A549 (cell line): ENCODE measurements around the gene OVOL2. TPM values are rescaled to one million over a fixed set of nuclear protein-coding genes. Genes with fewer than 3 reads are reported as not detected.

Experiments
- ATAC-seq, 2 experiments: fragments of 200-7000 bp in 1 of 2; fragments of >200 bp in 1 of 2; cut with Nextera tagmentation in 1 of 2; cut with Tn5 transposase in 1 of 2; 3 replicates each; pipeline versions ENCODE4 v1.8.0 to v1.9.1; 2018 to 2020; ENCODE audit warnings: mild to moderate bottlenecking in 1 of 2, moderate library complexity in 1 of 2
- CTCF ChIA-PET: fragments of 300-600 bp; sonication (Branson Sonifier 250); formaldehyde crosslinking; extraction: SDS; loops from one replicate; lab custom pipeline; 2021; ENCODE audit warnings: antibody characterized with exemption, inconsistent platforms; lab: Yijun Ruan, JAX
- POLR2A ChIA-PET: fragments of 350-600 bp; formaldehyde crosslinking; extraction: SDS; loops from one replicate; lab custom pipeline; 2021; ENCODE audit warnings: antibody characterized with exemption, inconsistent platforms; lab: Yijun Ruan, JAX
- DNase-seq, 2 experiments: peaks; one replicate each; pipeline versions ENCODE4 v3.0.0 to v3.0.0-alpha.2; 2011 to 2016; ENCODE audit warnings: low read depth in 1 of 2, low spot score in 1 of 2
- FAIRE-seq: peaks from 2 replicates; lab custom pipeline; 2011; peaks lifted over from hg19 to GRCh38; lab: Jason Lieb, UNC
- H3K27ac ChIP-seq, 2 experiments: fragments of >200 bp; sonication (Bioruptor Twin); formaldehyde crosslinking; 3 replicates each; pipeline ENCODE4 v1.5.1; 2016 to 2017
- H3K4me1 ChIP-seq: fragments of >200 bp; sonication (Bioruptor Twin); formaldehyde crosslinking; 3 replicates; pipeline ENCODE4 v1.6.1; 2016
- H3K4me2 ChIP-seq: fragments of >200 bp; sonication (Bioruptor Twin); formaldehyde crosslinking; 3 replicates; pipeline ENCODE4 v1.6.1; 2016
- H3K4me3 ChIP-seq: fragments of >200 bp; sonication (Bioruptor Twin); formaldehyde crosslinking; 3 replicates; pipeline ENCODE4 v1.5.1; 2016
- H3K9me3 ChIP-seq: fragments of >200 bp; sonication (Bioruptor Twin); formaldehyde crosslinking; 3 replicates; pipeline ENCODE4 v1.6.1; 2016
- BHLHE40 ChIP-seq: IDR thresholded peaks from 2 replicates; pipeline ENCODE4 v1.6.1; 2012; ENCODE audit warnings: low read depth, low read length, inconsistent platforms
- CHD2 ChIP-seq: fragments of 150-350 bp; IDR thresholded peaks from 2 replicates; pipeline ENCODE4 v1.6.1; 2014; ENCODE audit warnings: low read length; ENCODE audit not compliant: partially characterized antibody
- CHD4 ChIP-seq: fragments of 200-600 bp; sonication (generic); IDR thresholded peaks from 2 replicates; pipeline ENCODE4 v1.6.1; 2016; ENCODE audit warnings: antibody characterized with exemption, mild to moderate bottlenecking, borderline replicate concordance
- EHF ChIP-seq: fragments of 250-450 bp; sonication (Bioruptor Pico); IDR thresholded peaks from 2 replicates; pipeline ENCODE4 v1.5.0; 2020; ENCODE audit warnings: mild to moderate bottlenecking
- EHMT2 ChIP-seq: fragments of 200-600 bp; sonication (generic); IDR thresholded peaks from 2 replicates; pipeline ENCODE4 v1.6.1; 2016; ENCODE audit warnings: antibody characterized with exemption, low read depth, mild to moderate bottlenecking, moderate library complexity
- EP300 ChIP-seq, 2 experiments: fragments of >200 bp; sonication (Bioruptor Twin); formaldehyde crosslinking; IDR thresholded peaks; 2 replicates in 1 of 2; 3 replicates in 1 of 2; pipeline ENCODE4 v1.6.1; 2016 to 2017
- FOSB ChIP-seq: fragments of 250-450 bp; sonication (Bioruptor Pico); IDR thresholded peaks from 2 replicates; pipeline ENCODE4 v1.5.0; 2020; ENCODE audit warnings: mild to moderate bottlenecking, moderate library complexity
- HEYL ChIP-seq: fragments of 250-450 bp; sonication (Bioruptor Pico); IDR thresholded peaks from 2 replicates; pipeline ENCODE4 v1.8.0; 2021; ENCODE audit warnings: mild to moderate bottlenecking, moderate library complexity
- HOXA7 ChIP-seq: fragments of 250-450 bp; sonication (Bioruptor Pico); IDR thresholded peaks from 2 replicates; pipeline ENCODE4 v1.5.0; 2020; ENCODE audit warnings: mild to moderate bottlenecking, moderate library complexity
- HOXB13 ChIP-seq: fragments of 250-450 bp; sonication (Bioruptor Pico); IDR thresholded peaks from 2 replicates; pipeline ENCODE4 v1.5.0; 2020; ENCODE audit warnings: low read depth, mild to moderate bottlenecking, moderate library complexity
- JUN ChIP-seq, 2 experiments: fragments of >200 bp; sonication (Bioruptor Twin); formaldehyde crosslinking; IDR thresholded peaks; 2 replicates in 1 of 2; 3 replicates in 1 of 2; pipeline ENCODE4 v1.6.1; 2016 to 2017
- MAFK ChIP-seq: fragments of 450-650 bp; IDR thresholded peaks from 2 replicates; pipeline ENCODE4 v1.6.1; 2014; ENCODE audit not compliant: partially characterized antibody
- NFE2L2 ChIP-seq: fragments of 150-350 bp; conservative IDR thresholded peaks from 2 replicates; pipeline ENCODE4 v1.6.1; 2014; ENCODE audit warnings: low read length
- NR3C1 ChIP-seq: fragments of >200 bp; sonication (Bioruptor Twin); formaldehyde crosslinking; IDR thresholded peaks from 3 replicates; pipeline ENCODE4 v1.6.1; 2017
- POLR2A ChIP-seq: IDR thresholded peaks from 2 replicates; pipeline ENCODE4 v1.6.1; 2012; ENCODE audit warnings: mild to moderate bottlenecking, low read length
- POLR2AphosphoS2 ChIP-seq: conservative IDR thresholded peaks from 2 replicates; pipeline ENCODE4 v1.6.1; 2012; ENCODE audit warnings: low read length, improper control_type of control experiment, inconsistent platforms
- RAD21 ChIP-seq, 2 experiments: fragments of >200 bp in 1 of 2; sonication (Bioruptor Twin) in 1 of 2; formaldehyde crosslinking in 1 of 2; IDR thresholded peaks in 1 of 2; conservative IDR thresholded peaks in 1 of 2; 2 replicates in 1 of 2; 3 replicates in 1 of 2; pipeline ENCODE4 v1.6.1; 2012 to 2018; ENCODE audit warnings: inconsistent platforms in 1 of 2
- RNF2 ChIP-seq: fragments of 200-600 bp; sonication (generic); IDR thresholded peaks from 2 replicates; pipeline ENCODE4 v1.6.1; 2016; ENCODE audit warnings: low read depth, mild to moderate bottlenecking, antibody characterized with exemption, moderate library complexity, borderline replicate concordance
- SMC3 ChIP-seq: fragments of >200 bp; sonication (Bioruptor Twin); formaldehyde crosslinking; IDR thresholded peaks from 3 replicates; pipeline ENCODE4 v1.6.1; 2018; ENCODE audit warnings: inconsistent platforms
- SREBF2 ChIP-seq: fragments of 450-650 bp; IDR thresholded peaks from 2 replicates; pipeline ENCODE4 v1.6.1; 2014; ENCODE audit warnings: mild to moderate bottlenecking, moderate library complexity
- TFCP2L1 ChIP-seq: fragments of 250-450 bp; sonication (Bioruptor Pico); IDR thresholded peaks from 2 replicates; pipeline ENCODE4 v1.5.0; 2021; ENCODE audit warnings: mild to moderate bottlenecking
- ZFP36 ChIP-seq: fragments of 450-650 bp; IDR thresholded peaks from 2 replicates; pipeline ENCODE4 v1.6.1; 2014; ENCODE audit warnings: borderline replicate concordance; ENCODE audit not compliant: partially characterized antibody
- WGBS: methylation state at CpG from one replicate; pipeline ENCODE4 v1.1.6; 2017; ENCODE audit errors: missing lambda C conversion rate; 5-methylcytosine and 5-hydroxymethylcytosine counted together
- polyA plus RNA-seq, 4 experiments: library from polyadenylated mRNA; depleted of rRNA in 3 of 4; stranded (reverse); fragments of >200 nt; fragmentation: RNase III in 1 of 4; extraction: RNeasy Plus Mini Kit Qiagen cat#74134 plus additional on column Dnase treatment in 1 of 4; gene quantifications; 2 replicates in 3 of 4; 3 replicates in 1 of 4; pipeline ENCODE4 v1.2.3, GENCODE V29; 2011 to 2017
- TF ChIP-seq, protein P1 (sequence below): fragments of >200 bp; sonication (Bioruptor Twin); formaldehyde crosslinking; IDR thresholded peaks from 3 replicates; pipeline ENCODE4 v1.5.1; 2016
- TF ChIP-seq, protein P2 (sequence below): fragments of 250-450 bp; sonication (Bioruptor Pico); IDR thresholded peaks from 2 replicates; pipeline ENCODE4 v1.5.0; 2020; ENCODE audit warnings: low read depth, mild to moderate bottlenecking, moderate library complexity
- TF ChIP-seq, protein P3 (sequence below): fragments of >200 bp; sonication (Bioruptor Twin); formaldehyde crosslinking; IDR thresholded peaks from 2 replicates; pipeline ENCODE4 v1.6.1; 2016
- TF ChIP-seq, protein P4 (sequence below): IDR thresholded peaks from 2 replicates; pipeline ENCODE4 v1.6.1; 2012; ENCODE audit warnings: low read depth, borderline replicate concordance
- TF ChIP-seq, protein P5 (sequence below): fragments of 250-450 bp; sonication (Bioruptor Pico); IDR thresholded peaks from 2 replicates; pipeline ENCODE4 v1.5.0; 2021; ENCODE audit warnings: mild to moderate bottlenecking, moderate library complexity, borderline replicate concordance

The OVOL2 gene
- polyA plus RNA-seq, 2 of the 4 experiments (the other 2 are of a cell fraction), result not detected

DNA sequence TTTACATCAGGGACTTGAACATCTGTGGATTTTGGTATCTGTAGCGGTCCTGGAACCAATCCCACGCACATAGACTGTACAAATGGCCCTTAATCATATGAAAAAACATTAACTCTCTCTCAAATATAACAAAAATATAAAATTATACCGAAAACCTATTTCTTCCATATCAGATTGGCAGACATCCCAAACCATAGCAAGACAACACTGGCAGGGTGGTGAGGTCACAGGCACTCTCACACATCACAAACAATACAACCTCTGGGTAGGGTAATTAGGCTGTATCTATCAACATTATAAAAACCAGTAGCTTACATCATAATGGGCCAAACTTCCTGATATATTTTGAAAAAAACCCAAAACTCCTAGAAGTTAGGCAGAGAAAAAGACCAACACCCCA lies 40.9 kb downstream of the OVOL2 start:
- H3K27ac ChIP-seq, result no peak overlapping the region
- ATAC-seq (no peak), FAIRE-seq (no peak), DNase-seq (no peak)
- TF ChIP-seq POLR2A (no peak), SMC3 (no peak), RAD21 (conservative IDR thresholded peaks at IDR 0.05 in 1 of 2, IDR thresholded peaks at IDR 0.05 in 1 of 2) (no peak), HEYL (no peak)
- TF ChIP-seq, protein P1, sequence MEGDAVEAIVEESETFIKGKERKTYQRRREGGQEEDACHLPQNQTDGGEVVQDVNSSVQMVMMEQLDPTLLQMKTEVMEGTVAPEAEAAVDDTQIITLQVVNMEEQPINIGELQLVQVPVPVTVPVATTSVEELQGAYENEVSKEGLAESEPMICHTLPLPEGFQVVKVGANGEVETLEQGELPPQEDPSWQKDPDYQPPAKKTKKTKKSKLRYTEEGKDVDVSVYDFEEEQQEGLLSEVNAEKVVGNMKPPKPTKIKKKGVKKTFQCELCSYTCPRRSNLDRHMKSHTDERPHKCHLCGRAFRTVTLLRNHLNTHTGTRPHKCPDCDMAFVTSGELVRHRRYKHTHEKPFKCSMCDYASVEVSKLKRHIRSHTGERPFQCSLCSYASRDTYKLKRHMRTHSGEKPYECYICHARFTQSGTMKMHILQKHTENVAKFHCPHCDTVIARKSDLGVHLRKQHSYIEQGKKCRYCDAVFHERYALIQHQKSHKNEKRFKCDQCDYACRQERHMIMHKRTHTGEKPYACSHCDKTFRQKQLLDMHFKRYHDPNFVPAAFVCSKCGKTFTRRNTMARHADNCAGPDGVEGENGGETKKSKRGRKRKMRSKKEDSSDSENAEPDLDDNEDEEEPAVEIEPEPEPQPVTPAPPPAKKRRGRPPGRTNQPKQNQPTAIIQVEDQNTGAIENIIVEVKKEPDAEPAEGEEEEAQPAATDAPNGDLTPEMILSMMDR, result no peak
- TF ChIP-seq, protein P2, sequence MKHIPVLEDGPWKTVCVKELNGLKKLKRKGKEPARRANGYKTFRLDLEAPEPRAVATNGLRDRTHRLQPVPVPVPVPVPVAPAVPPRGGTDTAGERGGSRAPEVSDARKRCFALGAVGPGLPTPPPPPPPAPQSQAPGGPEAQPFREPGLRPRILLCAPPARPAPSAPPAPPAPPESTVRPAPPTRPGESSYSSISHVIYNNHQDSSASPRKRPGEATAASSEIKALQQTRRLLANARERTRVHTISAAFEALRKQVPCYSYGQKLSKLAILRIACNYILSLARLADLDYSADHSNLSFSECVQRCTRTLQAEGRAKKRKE (CRISPR knock-in tag), result no peak
- peaks cover 5% of the 10 kb centered on the region; the same call in 1 of the 3 replicates for H3K9me3 ChIP-seq
- CTCF ChIA-PET, result interaction anchor here (1.1 to 1.7 kb wide), 3 partner anchors 16 to 1215 kb away, joined by 3 to 5 read pairs (median 3); no protein-coding TSS in a partner anchor
- H3K4me1 ChIP-seq, result no peaks in the 10 kb centered on the region
- POLR2A ChIA-PET, result no interaction called here
- H3K4me2 ChIP-seq, result no peak overlapping the region
- no peak overlapping the region for H3K4me3 ChIP-seq
- WGBS, result 41% methylated on average over 3 of the region's 3 CpGs

DNA sequence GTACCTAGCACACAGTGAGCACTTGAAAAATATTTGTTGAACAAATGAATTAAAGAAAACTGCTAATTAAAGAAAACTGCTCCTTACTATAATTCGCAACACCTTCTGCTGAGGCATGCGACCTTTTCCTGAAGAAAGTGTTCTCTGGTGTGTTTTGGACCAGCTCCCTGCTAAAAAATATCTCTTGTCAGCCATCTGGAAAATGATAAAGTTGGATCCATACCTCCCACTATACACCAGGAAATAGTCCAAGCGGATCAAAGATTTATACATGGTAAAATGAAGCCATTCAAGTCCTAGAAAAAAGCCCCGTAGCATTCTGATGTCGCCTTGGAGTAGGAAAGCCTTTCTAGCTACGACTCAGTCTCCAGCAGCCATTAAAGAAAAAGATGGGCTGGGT lies 43.3 kb downstream of the OVOL2 start:
- WGBS, result 72% methylated on average over 6 of the region's 6 CpGs

DNA sequence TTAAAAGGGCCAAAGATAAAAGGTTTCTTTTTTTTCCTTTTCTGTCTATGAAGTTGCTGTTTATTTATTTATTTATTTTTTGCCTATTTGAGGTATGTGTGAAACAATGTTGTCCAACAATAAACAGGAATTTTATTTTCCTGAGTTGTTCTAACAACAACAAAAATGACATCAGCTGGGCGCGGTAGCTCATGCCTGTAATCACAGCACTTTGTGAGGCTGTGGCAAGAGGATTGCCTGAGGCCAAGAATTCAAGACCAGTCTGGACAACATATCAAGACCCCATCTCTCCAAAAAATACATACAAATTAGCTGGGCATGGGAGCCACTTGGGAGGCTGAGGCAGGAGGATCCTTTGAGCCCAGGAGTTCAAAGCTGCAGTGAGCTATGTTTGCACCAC lies 44.8 kb downstream of the OVOL2 start:
- TF ChIP-seq POLR2A (no peak), CHD2 (no peak), EHF (CRISPR knock-in tag) (no peak), HOXA7 (CRISPR knock-in tag) (no peak), EP300 (IDR thresholded peaks at IDR 0.05) (no peak), FOSB (CRISPR knock-in tag) (no peak), RNF2 (no peak), HOXB13 (CRISPR knock-in tag) (no peak), NFE2L2 (no peak), CHD4 (no peak)
- TF ChIP-seq, protein P1, result no peak
- TF ChIP-seq, protein P3, sequence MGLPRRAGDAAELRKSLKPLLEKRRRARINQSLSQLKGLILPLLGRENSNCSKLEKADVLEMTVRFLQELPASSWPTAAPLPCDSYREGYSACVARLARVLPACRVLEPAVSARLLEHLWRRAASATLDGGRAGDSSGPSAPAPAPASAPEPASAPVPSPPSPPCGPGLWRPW, result no peak
- TF ChIP-seq, protein P4, sequence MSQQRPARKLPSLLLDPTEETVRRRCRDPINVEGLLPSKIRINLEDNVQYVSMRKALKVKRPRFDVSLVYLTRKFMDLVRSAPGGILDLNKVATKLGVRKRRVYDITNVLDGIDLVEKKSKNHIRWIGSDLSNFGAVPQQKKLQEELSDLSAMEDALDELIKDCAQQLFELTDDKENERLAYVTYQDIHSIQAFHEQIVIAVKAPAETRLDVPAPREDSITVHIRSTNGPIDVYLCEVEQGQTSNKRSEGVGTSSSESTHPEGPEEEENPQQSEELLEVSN, result no peak
- TF ChIP-seq, protein P5, sequence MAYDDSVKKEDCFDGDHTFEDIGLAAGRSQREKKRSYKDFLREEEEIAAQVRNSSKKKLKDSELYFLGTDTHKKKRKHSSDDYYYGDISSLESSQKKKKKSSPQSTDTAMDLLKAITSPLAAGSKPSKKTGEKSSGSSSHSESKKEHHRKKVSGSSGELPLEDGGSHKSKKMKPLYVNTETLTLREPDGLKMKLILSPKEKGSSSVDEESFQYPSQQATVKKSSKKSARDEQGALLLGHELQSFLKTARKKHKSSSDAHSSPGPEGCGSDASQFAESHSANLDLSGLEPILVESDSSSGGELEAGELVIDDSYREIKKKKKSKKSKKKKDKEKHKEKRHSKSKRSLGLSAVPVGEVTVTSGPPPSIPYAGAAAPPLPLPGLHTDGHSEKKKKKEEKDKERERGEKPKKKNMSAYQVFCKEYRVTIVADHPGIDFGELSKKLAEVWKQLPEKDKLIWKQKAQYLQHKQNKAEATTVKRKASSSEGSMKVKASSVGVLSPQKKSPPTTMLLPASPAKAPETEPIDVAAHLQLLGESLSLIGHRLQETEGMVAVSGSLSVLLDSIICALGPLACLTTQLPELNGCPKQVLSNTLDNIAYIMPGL (CRISPR knock-in tag), result no peak
- WGBS, result 91% methylated on average over 2 of the region's 2 CpGs
- Histone ChIP-seq H3K4me2 (no peak overlapping the region), H3K27ac (no peak overlapping the region), H3K4me1 (no peaks in the 10 kb centered on the region), H3K9me3 (no peaks in the 10 kb centered on the region), H3K4me3 (no peak overlapping the region)
- DNase-seq (no peak), FAIRE-seq (no peak), ATAC-seq (no peak)
- ChIA-PET POLR2A (no interaction called here), CTCF (interaction anchor here (0.9 to 1.6 kb wide), 4 partner anchors 9 to 382 kb away, joined by 3 to 7 read pairs (median 3); no protein-coding TSS in a partner anchor)

More for the DNA sequence above, 43.3 kb downstream of the OVOL2 start:
- DNase-seq, result no peak
- H3K27ac ChIP-seq, result no peak overlapping the region
- TF ChIP-seq JUN (IDR thresholded peaks at IDR 0.05), result no peak
- TF ChIP-seq CHD4, result no peak
- TF ChIP-seq BHLHE40, result no peak
- TF ChIP-seq EHMT2, result no peak
- TF ChIP-seq SREBF2, result no peak
- TF ChIP-seq MAFK, result no peak
- TF ChIP-seq ZFP36, result no peak
- TF ChIP-seq HOXA7 (CRISPR knock-in tag), result no peak
- TF ChIP-seq POLR2AphosphoS2, result no peak
- TF ChIP-seq NR3C1, result no peak
- TF ChIP-seq FOSB (CRISPR knock-in tag), result no peak
- TF ChIP-seq TFCP2L1, result no peak
- TF ChIP-seq, all 56 proteins: peak for 0
- ChIA-PET POLR2A (no interaction called here), CTCF (interaction anchor here (1.0 to 1.6 kb wide), 2 partner anchors 10 to 18 kb away, joined by 3 to 7 read pairs; no protein-coding TSS in a partner anchor)
- Histone ChIP-seq H3K4me3 (no peak overlapping the region), H3K4me1 (no peaks in the 10 kb centered on the region), H3K9me3 (no peaks in the 10 kb centered on the region), H3K4me2 (no peak overlapping the region)
- FAIRE-seq (no peak), ATAC-seq (no peak)
